Measurements from ENCODE around the gene MED9. TPM values are rescaled to one million over a fixed set of nuclear protein-coding genes. Genes with fewer than 3 reads are reported as not detected.

The MED9 gene
- total RNA-seq, 2 donors from 2014 or later: 4.9 to 7.8 TPM

- ATAC-seq (no peak), DNase-seq (no peak)
- Histone ChIP-seq H3K27ac (no peak overlapping the region), H3K27me3 (no peaks in the 10 kb centered on the region), H3K4me1 (peaks cover 59% of the 10 kb centered on the region), H3K4me3 (no peak overlapping the region), H3K36me3 (replicated peaks in 1 of 2; ENCODE audit: insufficient read depth in 1 of 2, low read depth in 2 of 2) (no peaks in the 10 kb centered on the region), H3K9me3 (no peaks in the 10 kb centered on the region)
- no peak for TF ChIP-seq CTCF (IDR thresholded peaks at IDR 0.05)
- no peak for TF ChIP-seq POLR2A (IDR thresholded peaks at IDR 0.05)
- intact Hi-C loops (cut with DNase I): no loop called here
- WGBS, 2 donors: 89 to 97% methylated on average over 7 to 23 of the region's 23 CpGs
Measured at GRCh38 chr17:17540935-17541639, 64.3 kb downstream of the MED9 start.

DNA sequence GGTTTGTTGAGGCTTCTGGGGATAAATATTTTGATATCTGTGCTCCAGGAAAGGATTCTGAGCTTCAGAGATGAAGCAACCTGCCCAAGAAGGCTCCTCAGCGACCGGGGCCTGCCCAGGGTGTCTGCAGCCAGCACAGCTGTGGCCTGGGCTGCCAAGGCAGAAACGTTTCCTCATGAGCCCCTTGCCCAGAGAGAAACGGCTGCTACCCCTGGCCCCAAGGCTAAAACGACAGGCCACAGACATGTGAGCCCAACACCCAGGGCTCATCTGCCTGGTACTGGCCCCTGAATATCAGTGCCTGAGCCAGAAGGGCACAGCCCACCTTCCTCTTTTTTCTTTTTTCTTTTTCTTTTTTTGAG lies 64.8 kb downstream of the MED9 start:
- Histone ChIP-seq H3K4me1 (peaks cover 53% of the 10 kb centered on the region), H3K9me3 (no peaks in the 10 kb centered on the region), H3K4me3 (no peak overlapping the region), H3K27ac (no peak overlapping the region), H3K27me3 (no peaks in the 10 kb centered on the region), H3K36me3 (replicated peaks in 1 of 2; ENCODE audit: insufficient read depth in 1 of 2, low read depth in 2 of 2) (no peaks in the 10 kb centered on the region)
- ATAC-seq (no peak), DNase-seq (no peak)
- 74 to 92% methylated on average over 2 to 5 of the region's 5 CpGs for WGBS, 2 donors
- intact Hi-C loops (cut with DNase I): no loop called here
- TF ChIP-seq CTCF (IDR thresholded peaks at IDR 0.05): no peak
- TF ChIP-seq POLR2A (IDR thresholded peaks at IDR 0.05): no peak

Small RNA genes within 50 kb of the gene (small RNA-seq; reads per million reads assigned to genes)
- not detected for gene RF00019

Other genes starting within 250 kb of the MED9 start
- 10 to 100 TPM; 35.8 to 64.3 TPM for gene FLCN, start 239.8 kb upstream of the MED9 start, total RNA-seq
- 10 to 100 TPM; 23.1 to 29.8 TPM for gene COPS3, start 195.8 kb upstream of the MED9 start, total RNA-seq
- 1 to 10 TPM; 1.0 to 1.3 TPM for gene NT5M, start 173.6 kb upstream of the MED9 start, total RNA-seq
- 10 to 100 TPM; 17.6 to 58.0 TPM for gene RASD1, start 19.4 kb downstream of the MED9 start, total RNA-seq
- gene PEMT, start 114.7 kb downstream of the MED9 start, total RNA-seq: 10 to 100 TPM; 23.4 to 27.8 TPM
- gene RAI1, start 204.5 kb downstream of the MED9 start, total RNA-seq: 10 to 100 TPM; 16.3 to 41.5 TPM

Data from body of pancreas (tissue), 4 donors.